Neural cell (in vitro differentiated cells): ENCODE measurements around the gene PFKL.

ENCODE experiments used
- EP300 ChIP-seq: fragments of 450-650 bp; conservative IDR thresholded peaks from 2 replicates; pipeline ENCODE4 v1.6.1; 2014; ENCODE audit warnings: antibody characterized with exemption, mild to moderate bottlenecking, moderate library complexity; ENCODE audit not compliant: poor library complexity, severe bottlenecking
- EZH2 ChIP-seq: fragments of 200-600, 300-800 bp; shearing (Covaris generic), sonication (generic); IDR thresholded peaks from 2 replicates; pipeline ENCODE4 v1.6.1; 2014; ENCODE audit warnings: antibody characterized with exemption, low read length, borderline replicate concordance, mild to moderate bottlenecking; ENCODE audit not compliant: insufficient read depth, poor library complexity, severe bottlenecking
- POLR2AphosphoS5 ChIP-seq: IDR thresholded peaks from 2 replicates; pipeline ENCODE4 v1.6.1; 2012
- REST ChIP-seq: IDR thresholded peaks from 2 replicates; pipeline ENCODE4 v1.6.1; 2012; ENCODE audit warnings: borderline replicate concordance
- TAF1 ChIP-seq: IDR thresholded peaks from 2 replicates; pipeline ENCODE4 v1.6.1; 2012; ENCODE audit warnings: low read depth
- TF ChIP-seq, protein P1 (sequence below): fragments of 450-650 bp; IDR thresholded peaks from 2 replicates; pipeline ENCODE4 v1.5.1; 2014; ENCODE audit warnings: antibody characterized with exemption, mild to moderate bottlenecking, moderate library complexity; ENCODE audit not compliant: poor library complexity, severe bottlenecking

DNA sequence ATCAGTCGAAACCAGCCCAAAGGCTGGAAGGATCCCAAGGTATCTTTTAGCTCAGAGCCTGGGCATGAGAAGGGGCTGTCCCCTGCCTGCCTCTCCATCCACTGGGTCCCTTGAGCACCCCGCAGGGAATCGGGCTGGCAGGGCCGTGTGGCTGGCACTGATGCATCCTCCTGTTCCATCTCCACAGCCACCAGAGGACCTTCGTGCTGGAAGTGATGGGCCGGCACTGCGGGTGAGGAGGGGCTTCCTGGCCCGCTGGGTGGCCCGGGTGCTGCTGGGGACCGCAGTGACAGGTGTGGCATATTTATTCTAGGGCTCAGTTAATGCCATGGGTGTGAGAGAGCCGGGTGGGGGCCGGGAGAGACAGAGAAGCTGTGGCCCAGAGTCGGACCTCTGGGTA, 13.6 kb downstream of the PFKL start:
- no peak for TF ChIP-seq EP300
- no peak for TF ChIP-seq REST
- TF ChIP-seq, protein P1, sequence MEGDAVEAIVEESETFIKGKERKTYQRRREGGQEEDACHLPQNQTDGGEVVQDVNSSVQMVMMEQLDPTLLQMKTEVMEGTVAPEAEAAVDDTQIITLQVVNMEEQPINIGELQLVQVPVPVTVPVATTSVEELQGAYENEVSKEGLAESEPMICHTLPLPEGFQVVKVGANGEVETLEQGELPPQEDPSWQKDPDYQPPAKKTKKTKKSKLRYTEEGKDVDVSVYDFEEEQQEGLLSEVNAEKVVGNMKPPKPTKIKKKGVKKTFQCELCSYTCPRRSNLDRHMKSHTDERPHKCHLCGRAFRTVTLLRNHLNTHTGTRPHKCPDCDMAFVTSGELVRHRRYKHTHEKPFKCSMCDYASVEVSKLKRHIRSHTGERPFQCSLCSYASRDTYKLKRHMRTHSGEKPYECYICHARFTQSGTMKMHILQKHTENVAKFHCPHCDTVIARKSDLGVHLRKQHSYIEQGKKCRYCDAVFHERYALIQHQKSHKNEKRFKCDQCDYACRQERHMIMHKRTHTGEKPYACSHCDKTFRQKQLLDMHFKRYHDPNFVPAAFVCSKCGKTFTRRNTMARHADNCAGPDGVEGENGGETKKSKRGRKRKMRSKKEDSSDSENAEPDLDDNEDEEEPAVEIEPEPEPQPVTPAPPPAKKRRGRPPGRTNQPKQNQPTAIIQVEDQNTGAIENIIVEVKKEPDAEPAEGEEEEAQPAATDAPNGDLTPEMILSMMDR = no peak
- no peak for TF ChIP-seq EZH2
- TF ChIP-seq TAF1 = no peak
- TF ChIP-seq POLR2AphosphoS5 = no peak
